ENCODE data around the gene ANKRD6.

Gene ANKRD6

GRCh38 chr6:89566930-89567629 is 134.1 kb downstream of the ANKRD6 start:
- no peak for DNase-seq

- DNase-seq, result no peak
Measured at GRCh38 chr6:89567630-89568390, 134.9 kb downstream of the ANKRD6 start.

- DNase-seq, result no peak
Measured at GRCh38 chr6:89574910-89575561, 142.1 kb downstream of the ANKRD6 start.

- no peak for DNase-seq
Measured at GRCh38 chr6:89575562-89575960, 142.6 kb downstream of the ANKRD6 start.

- DNase-seq, result no peak
Measured at GRCh38 chr6:89580997-89581666, 148.2 kb downstream of the ANKRD6 start.

GRCh38 chr6:89581689-89582088 is 148.7 kb downstream of the ANKRD6 start:
- no peak for DNase-seq

GRCh38 chr6:89582669-89583325 is 149.8 kb downstream of the ANKRD6 start:
- no peak for DNase-seq

GRCh38 chr6:89583559-89583958 is 150.6 kb downstream of the ANKRD6 start:
- peak; percentile 38 for DNase-seq

GRCh38 chr6:89584539-89584938 is 151.6 kb downstream of the ANKRD6 start:
- no peak for DNase-seq

- no peak for DNase-seq
Measured at GRCh38 chr6:89585154-89585553, 152.2 kb downstream of the ANKRD6 start.

GRCh38 chr6:89589297-89590025 is 156.5 kb downstream of the ANKRD6 start:
- DNase-seq, result no peak

- DNase-seq, result no peak
Measured at GRCh38 chr6:89590133-89590532, 157.2 kb downstream of the ANKRD6 start.

GRCh38 chr6:89591745-89592144 is 158.8 kb downstream of the ANKRD6 start:
- no peak for DNase-seq

- DNase-seq, result no peak
Measured at GRCh38 chr6:89596056-89596455, 163.1 kb downstream of the ANKRD6 start.

- DNase-seq, result no peak
Measured at GRCh38 chr6:89596484-89596883, 163.5 kb downstream of the ANKRD6 start.

- no peak for DNase-seq
Measured at GRCh38 chr6:89597372-89597771, 164.4 kb downstream of the ANKRD6 start.

GRCh38 chr6:89597988-89598387 is 165.0 kb downstream of the ANKRD6 start:
- DNase-seq, result peak; percentile 14

GRCh38 chr6:89599727-89600126 is 166.8 kb downstream of the ANKRD6 start:
- no peak for DNase-seq

GRCh38 chr6:89602166-89602565 is 169.2 kb downstream of the ANKRD6 start:
- DNase-seq, result no peak

GRCh38 chr6:89604653-89605052 is 171.7 kb downstream of the ANKRD6 start:
- DNase-seq, result no peak

GRCh38 chr6:89605861-89606260 is 172.9 kb downstream of the ANKRD6 start:
- no peak for DNase-seq

- no peak for DNase-seq
Measured at GRCh38 chr6:89610149-89610642, 177.2 kb downstream of the ANKRD6 start.

Measured in DMS 273 treated with DMSO at 0.1 percent for 48 hours (cell line).